Measurements from ENCODE around the gene XKR8. TPM values are rescaled to one million over a fixed set of nuclear protein-coding genes. Genes with fewer than 3 reads are reported as not detected.

The XKR8 gene
- total and polyA plus RNA-seq, 9 of the 15 experiments (the other 6 are each of a cell fraction or from before 2014, with no cell fraction given), result 0.45 to 2.8 (median 1.7) TPM

DNA sequence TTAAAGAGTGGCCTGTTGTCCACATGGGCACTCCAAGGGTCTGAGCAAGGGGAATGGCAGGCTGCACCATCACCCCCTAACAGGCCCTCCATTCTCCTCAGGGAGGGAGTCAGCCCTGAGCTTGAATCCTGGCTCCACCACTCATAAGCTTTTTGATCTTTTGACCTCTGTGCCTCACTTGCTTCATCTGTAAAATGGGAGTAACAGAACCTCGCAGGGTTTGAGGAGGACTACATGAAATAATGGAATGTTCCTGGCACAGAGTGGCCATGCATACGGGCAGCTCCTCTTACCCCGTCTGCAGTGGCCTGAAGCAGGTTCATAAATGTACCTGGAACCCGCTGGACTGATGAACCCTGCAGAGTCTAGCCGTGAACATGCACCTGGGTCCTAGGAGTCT, 2.1 kb upstream of the XKR8 start:
- H3K27ac ChIP-seq (ENCODE audit: extremely low read depth, low read depth, low read length), result no peak overlapping the region
- H3K9me3 ChIP-seq (replicated peaks; ENCODE audit: control insufficient read depth, insufficient read depth, low read depth, low read length), result no peaks in the 10 kb centered on the region
- H3K4me2 ChIP-seq (ENCODE audit: insufficient read depth, low read length), result no peak overlapping the region
- FAIRE-seq (no peak), DNase-seq (ENCODE audit: extremely low read depth in 1 of 4, low spot score in 3 of 4) (no peak), ATAC-seq (no peak)
- no peaks in the 10 kb centered on the region for H3K9me1 ChIP-seq (ENCODE audit: control insufficient read depth, insufficient read depth, low read length)
- H3K4me1 ChIP-seq (replicated peaks in 1 of 2; ENCODE audit: control insufficient read depth in 2 of 2, insufficient read depth in 2 of 2, low read length in 2 of 2), result peaks cover 8 to 25% of the 10 kb centered on the region in 2 experiments
- 58% methylated on average over 5 of the region's 5 CpGs for WGBS (ENCODE audit: insufficient coverage, low coverage, missing lambda C conversion rate)
- no peaks in the 10 kb centered on the region for H3K79me2 ChIP-seq (ENCODE audit: control insufficient read depth, insufficient read depth, low read length)
- no TSS peak for BruUV-seq (replicated peaks)
- in situ Hi-C loops (cut with MboI) (no loop called here), intact Hi-C loops (cut with micrococcal nuclease) (no loop called here)
- no peak overlapping the region for H2AFZ ChIP-seq (ENCODE audit: low read depth, low read length)
- H4K20me1 ChIP-seq (replicated peaks; ENCODE audit: control insufficient read depth, insufficient read depth, low read length), result no peaks in the 10 kb centered on the region; the same call in 1 of the 2 replicates
- H3K4me3 ChIP-seq, result no peak overlapping the region
- ChIA-PET POLR2A (interaction anchor here (0.5 to 1.7 kb wide), 5 partner anchors 9 to 1021 kb away, joined by 3 to 5 read pairs (median 4); no protein-coding TSS in a partner anchor), CTCF (ENCODE audit: low intra/inter-chr PET ratio) (no interaction called here)
- H3K27me3 ChIP-seq (ENCODE audit: control insufficient read depth in 2 of 2, insufficient read depth in 2 of 2, low read length in 2 of 2), result peaks cover 2 to 13% of the 10 kb centered on the region in 2 experiments; a peak in 2 of 5 replicates
- no peaks in the 10 kb centered on the region for H3K36me3 ChIP-seq (ENCODE audit: control insufficient read depth, insufficient read depth, low read length)
- no peak overlapping the region for H3K9ac ChIP-seq (ENCODE audit: insufficient read depth in 1 of 2, low read depth in 2 of 2, low read length in 2 of 2)
- TF ChIP-seq YY1 (IDR thresholded peaks at IDR 0.05; ENCODE audit: borderline replicate concordance in 1 of 3, control insufficient read depth in 1 of 3, extremely low read depth in 1 of 3, insufficient read depth in 3 of 3, insufficient read length in 1 of 3, insufficient replicate concordance in 2 of 3, low read depth in 1 of 3, low read length in 2 of 3), result no peak
- no peak for TF ChIP-seq ZFP1 (CRISPR knock-in tag; IDR thresholded peaks at IDR 0.05)
- TF ChIP-seq, protein P1, sequence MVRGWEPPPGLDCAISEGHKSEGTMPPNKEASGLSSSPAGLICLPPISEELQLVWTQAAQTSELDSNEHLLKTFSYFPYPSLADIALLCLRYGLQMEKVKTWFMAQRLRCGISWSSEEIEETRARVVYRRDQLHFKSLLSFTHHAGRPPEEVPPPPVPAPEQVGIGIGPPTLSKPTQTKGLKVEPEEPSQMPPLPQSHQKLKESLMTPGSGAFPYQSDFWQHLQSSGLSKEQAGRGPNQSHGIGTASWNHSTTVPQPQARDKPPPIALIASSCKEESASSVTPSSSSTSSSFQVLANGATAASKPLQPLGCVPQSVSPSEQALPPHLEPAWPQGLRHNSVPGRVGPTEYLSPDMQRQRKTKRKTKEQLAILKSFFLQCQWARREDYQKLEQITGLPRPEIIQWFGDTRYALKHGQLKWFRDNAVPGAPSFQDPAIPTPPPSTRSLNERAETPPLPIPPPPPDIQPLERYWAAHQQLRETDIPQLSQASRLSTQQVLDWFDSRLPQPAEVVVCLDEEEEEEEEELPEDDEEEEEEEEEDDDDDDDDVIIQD (CRISPR knock-in tag; IDR thresholded peaks at IDR 0.05), result no peak
- TF ChIP-seq EP300 (IDR thresholded peaks at IDR 0.05; ENCODE audit: low read length), result no peak
- TF ChIP-seq NELFE (IDR thresholded peaks at IDR 0.05; ENCODE audit: insufficient read depth, insufficient read length), result no peak
- TF ChIP-seq SIX5 (IDR thresholded peaks at IDR 0.05; ENCODE audit: borderline replicate concordance in 1 of 2, insufficient read depth in 1 of 2, low read depth in 1 of 2, low read length in 2 of 2), result no peak
- no peak for TF ChIP-seq ZNF282 (CRISPR knock-in tag; IDR thresholded peaks at IDR 0.05)
- TF ChIP-seq PRDM10 (IDR thresholded peaks at IDR 0.05; ENCODE audit: partially characterized antibody), result no peak
- peak; percentile 68; the same call in 1 of the 2 replicates for TF ChIP-seq SMARCA5 (IDR thresholded peaks at IDR 0.05)
- no peak for TF ChIP-seq ESRRB (CRISPR knock-in tag; IDR thresholded peaks at IDR 0.05; ENCODE audit: borderline replicate concordance)
- no peak for TF ChIP-seq NFATC3 (IDR thresholded peaks at IDR 0.05)
- TF ChIP-seq MLLT1 (IDR thresholded peaks at IDR 0.05), result no peak
- TF ChIP-seq CREB1 (IDR thresholded peaks at IDR 0.05), result no peak
- no peak for TF ChIP-seq CREB1 (CRISPR knock-in tag; IDR thresholded peaks at IDR 0.05)
- no peak for TF ChIP-seq MIER1 (IDR thresholded peaks at IDR 0.05; ENCODE audit: low read depth)
- TF ChIP-seq ZFPM2 (CRISPR knock-in tag; IDR thresholded peaks at IDR 0.05), result no peak
